Posterior vena cava (tissue), 2 donors: Measurements from ENCODE around the gene FOXK1. TPM values are rescaled to one million over a fixed set of nuclear protein-coding genes. Genes with fewer than 3 reads are reported as not detected.
"Not testable (repeated sequence)": the region's sequence is repeated elsewhere in the genome, so short reads cannot be mapped to it uniquely, and the experiment has no call there.

Experiments
- DNase-seq: peaks from one replicate; pipeline ENCODE4 v3.0.0-alpha.2; 2020; ENCODE audit warnings: low spot score
- intact Hi-C, 2 donors: fragments of 100-400 bp; cut with DNase I; formaldehyde crosslinking; loops; one replicate each; pipeline versions ENCODE4 v1.14.1 to v1.14.2; 2022 to 2023
- total RNA-seq, 2 donors: library from RNA; stranded (reverse); fragmentation: NEBNext Ultra II Directional; extraction: Animal tissue kit (Norgen Biotek cat#: 25700); gene quantifications; one replicate each; pipeline ENCODE4 v1.2.1, GENCODE V29; 2021
- donor health status: DM: yes; HTN: yes; CAD: no.
- donor health status: DM: yes; HTN: yes; CAD: no.

The FOXK1 gene
- total RNA-seq, 2 donors from 2014 or later: 30.5 to 32.3 TPM

DNA sequence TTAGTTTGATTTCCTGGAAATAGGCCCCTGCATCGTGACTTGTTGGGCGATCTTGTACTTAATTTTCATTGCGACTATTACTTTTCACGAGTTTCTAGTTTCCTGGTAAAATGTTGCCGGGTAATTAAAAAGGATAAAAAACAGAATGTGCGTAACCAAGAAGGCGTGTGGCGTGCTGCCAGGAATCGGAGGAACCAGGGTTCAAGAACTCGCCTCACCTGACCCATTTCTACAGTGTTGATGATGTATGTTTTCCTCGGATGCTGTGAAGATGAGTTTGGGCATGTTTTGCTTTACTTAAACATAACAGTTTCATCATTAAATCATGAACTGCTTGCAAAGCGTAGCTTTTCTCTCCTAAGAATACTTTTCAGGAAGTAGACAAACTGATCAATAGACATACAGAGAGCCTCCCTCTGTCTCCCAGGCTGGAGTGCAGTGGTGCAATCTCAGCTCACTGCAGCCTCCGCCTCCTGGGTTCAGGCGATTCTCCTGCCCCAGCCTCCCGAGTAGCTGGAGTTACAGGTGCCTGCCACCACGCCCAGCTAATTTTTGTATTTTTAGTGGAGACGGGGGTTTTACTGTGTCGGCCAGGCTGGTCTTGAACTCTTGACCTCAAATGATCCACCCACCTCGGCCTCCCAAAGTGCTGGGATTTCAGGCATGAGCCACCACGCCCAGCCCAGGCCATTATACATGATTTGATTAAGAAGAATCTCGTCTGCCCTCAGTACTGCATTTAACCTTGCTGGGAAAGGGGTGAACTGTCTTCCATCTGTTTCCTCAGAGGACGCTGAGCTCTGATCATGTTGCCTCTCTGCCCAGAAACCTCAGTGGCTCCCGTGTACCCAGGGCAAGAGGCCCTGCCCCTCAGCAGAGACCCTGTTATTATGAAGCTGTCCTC lies 9.1 kb downstream of the FOXK1 start:
- no peak for DNase-seq
- intact Hi-C loops: no loop called here

DNA sequence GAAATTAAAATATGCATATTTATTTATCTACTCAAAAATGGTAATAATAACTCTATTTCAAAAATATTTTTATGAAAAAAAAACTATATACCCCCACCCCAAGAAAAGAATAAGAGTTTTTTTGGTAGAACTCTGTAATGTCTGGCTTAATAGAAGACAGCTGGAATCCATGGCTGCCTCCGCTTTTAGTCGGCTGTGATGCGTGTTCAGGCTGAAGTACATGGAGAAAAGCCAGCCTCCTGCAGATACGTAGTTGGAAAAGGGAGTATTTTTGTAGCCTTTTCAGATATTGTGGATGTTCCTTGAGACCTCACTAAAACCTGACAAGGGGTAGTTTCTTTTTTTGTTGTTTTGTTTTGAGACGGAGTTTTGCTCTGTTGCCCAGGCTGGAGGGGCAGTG lies 10.0 kb downstream of the FOXK1 start:
- intact Hi-C loops: no loop called here

DNA sequence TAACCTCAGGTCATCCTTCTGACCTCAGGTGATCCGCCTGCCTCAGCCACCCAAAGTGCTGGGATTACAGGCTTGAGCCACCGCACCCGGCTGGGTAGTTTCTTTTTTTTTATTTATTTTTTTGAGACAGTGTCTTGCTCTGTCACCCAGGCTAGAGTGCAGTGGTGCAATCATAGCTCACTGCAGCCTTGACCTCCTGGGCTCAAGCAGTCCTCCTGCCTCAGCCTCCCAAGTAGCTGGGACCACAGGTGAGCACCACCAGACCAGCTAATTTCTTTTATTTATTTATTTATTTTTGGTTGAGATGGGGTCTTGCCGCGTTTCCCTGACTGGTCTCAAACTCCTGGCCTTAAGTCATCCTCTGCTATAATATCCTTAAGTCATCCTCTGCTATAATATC lies 10.5 kb downstream of the FOXK1 start:
- DNase-seq, intact Hi-C loops: not testable (repeated sequence)

More for the DNA sequence above, 10.0 kb downstream of the FOXK1 start:
- DNase-seq: no peak

DNA sequence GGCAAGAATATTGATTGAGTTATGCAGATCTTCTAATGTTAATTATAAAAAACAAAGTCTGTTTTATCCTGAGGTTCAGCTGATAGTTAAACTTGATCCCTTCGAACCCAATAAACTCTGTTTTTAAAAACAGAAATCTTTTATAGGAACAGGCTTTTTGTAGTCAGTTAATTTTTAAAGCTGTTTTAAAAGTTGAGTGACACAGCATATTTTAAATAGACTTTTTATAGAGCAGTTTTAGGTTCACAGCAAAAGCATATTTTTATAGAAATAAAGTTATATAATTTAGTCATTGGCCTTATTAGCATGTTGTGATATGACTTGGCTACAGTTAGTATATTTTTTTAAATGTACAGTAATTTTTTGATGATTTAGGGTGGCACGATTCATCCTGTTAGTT lies 11.1 kb downstream of the FOXK1 start:
- intact Hi-C loops: no loop called here
- no peak for DNase-seq

DNA sequence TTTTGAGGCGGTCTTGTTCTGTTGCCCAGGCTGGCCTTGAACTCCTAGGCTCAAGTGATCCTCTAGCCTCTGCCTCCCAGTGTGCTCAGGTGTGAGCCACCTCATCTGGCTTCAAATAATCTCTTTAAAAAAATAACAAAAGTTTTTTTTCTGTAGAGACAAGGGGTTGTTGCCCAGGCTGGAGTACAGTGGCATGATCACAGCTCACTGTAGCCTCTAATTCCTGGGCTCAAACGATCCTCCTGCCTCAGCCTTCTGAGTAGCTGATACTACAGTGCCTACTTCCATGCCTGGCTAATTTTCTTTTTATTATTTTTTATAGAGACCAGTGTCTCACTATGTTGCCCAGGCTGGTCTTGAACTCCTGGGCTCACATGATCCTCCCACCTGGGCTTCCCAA lies 11.7 kb downstream of the FOXK1 start:
- intact Hi-C loops: no loop called here
- no peak for DNase-seq

DNA sequence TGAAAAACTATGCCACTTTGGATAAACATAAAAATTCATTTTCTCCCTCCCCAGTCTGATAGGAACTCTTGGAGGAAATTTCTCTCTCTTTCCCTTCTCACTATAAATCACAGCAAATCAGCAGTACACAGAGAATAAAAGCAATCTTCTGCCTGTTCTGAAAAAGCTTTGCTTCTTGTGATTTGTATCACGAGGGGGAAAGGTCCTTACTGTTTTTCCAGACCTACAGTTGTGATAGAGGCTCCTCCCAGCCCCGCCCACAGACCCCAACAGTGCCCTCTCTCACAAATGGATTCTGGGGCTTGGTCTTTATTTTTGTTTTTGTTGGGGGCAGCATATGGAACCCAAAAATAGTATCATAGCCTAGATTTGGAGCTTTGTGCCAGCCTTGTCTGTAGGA lies 12.2 kb downstream of the FOXK1 start:
- DNase-seq: no peak
- intact Hi-C loops: no loop called here

DNA sequence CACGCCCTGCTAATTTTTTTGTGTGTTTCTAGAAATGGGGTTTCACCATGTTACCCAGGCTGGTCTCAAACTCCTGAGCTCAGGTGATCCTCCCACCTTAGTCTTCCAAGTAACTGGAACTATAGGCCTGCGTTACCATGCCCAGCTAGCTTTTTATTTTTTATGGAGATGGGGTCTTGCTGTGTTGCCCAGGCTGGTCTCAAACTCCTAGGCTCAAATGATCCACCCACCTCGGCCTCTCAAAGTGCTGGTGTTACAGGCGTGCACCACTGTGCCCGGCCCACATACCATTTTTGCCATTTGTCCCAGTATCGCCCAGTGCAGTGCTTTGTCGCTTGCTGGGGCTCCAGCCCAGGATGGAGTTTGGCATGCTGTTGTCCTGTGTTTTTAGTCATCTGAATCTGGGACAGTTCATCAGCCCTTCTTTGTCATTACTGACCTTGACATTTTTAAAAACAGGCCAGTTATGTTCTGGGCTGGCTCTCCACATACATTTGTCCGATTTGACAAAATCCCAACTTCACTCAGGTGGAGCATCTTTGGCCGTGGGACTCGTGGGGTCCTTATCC lies 16.7 kb downstream of the FOXK1 start:
- no peak for DNase-seq
- intact Hi-C loops: no loop called here

DNA sequence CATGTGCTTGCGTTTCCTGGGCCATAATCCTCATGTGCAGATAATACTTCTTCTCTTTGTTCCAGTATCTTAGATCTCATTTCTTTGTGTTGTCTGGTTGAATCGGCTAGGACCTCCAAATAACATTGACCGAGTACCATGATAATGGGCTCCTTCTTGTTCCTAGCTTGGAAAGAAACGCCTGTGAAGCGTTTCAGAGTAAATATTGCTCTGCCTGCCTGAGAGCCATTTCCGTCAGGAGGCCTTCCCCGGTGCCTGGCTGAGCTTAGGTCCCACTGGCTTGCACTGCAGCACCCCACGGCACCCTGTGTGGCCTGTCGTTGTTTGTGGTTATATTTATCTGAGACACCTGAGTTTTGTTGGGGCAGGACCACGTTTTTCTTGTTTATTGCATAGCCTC lies 17.7 kb downstream of the FOXK1 start:
- intact Hi-C loops: no loop called here
- no peak for DNase-seq

DNA sequence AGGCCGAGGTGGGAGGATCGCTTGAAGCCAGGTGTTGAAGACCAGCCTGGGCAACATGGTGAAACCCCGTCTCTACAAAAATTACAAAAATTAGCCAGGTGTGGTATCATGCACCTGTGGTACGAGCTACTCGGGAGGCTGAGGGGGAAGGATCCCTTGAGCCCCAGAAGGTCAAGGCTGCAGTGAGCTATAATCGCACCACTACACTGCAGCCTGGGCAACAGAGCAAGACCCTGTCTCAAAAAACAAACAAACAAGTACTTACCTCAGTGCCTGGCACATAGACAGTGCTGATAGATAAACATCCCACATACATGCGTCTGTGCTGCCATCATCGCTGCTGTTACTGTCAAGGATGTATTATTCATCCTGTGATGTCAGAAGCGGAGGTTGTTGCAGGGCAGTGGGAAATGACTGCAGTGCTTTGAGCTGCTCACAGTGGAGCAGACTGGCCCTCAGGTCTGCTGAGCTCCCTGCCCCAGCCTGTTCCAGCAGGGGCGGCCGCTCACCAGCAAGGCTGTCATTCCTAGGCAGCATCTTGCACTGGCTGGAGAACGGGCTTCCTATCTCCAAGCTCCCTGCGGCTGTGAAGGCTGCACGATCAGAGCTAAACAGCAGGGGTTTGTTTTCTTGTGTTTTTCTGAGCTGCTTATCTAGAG lies 18.6 kb downstream of the FOXK1 start:
- no peak for DNase-seq
- intact Hi-C loops: no loop called here

DNA sequence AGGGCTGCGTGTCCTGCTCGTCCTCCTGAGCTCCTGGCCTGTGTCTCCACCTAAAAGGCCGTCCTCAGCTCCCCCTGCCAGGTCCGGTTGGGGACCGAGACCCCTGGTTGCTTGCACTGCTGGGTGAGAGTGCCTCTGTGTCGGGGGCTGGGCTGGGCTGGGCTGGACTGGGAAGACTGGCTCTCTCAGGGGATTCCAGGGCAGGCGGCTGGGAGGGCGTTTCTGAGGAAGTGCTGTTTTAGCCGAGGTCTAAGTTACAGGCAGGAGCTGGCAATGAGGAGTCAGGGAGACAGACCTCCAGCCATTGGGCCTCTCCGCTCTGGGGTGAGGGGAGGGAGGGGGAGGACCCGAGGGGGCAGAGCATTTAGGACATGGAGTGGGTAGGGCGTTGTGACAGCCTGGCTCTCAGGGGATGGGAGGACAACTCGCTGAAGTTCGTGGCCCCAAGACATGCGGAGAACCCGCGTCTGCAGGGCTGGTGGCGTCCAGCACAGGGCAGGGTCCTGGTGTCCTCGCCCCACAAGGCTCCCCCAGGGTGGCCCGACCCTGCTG lies 20.9 kb downstream of the FOXK1 start:
- intact Hi-C loops: no loop called here
- DNase-seq: peak; percentile 84

DNA sequence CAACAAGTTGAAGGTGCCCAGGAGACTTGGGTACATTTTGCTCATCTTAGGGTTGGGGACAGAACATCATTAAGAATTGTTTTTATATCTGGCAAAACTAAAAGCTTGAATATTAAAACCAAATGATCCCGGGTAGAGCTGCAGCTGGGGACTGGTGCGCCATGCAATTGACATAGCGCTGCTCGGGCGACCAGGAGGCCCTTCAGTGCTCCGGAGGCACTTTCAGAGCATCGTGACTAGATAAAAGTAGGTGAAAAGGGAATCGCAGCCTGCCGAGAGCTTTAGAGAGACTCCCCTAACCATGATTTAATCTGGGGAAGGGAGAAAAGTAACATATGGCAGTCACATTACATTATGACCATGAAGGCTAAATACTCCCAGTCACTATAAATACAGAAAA lies 21.4 kb downstream of the FOXK1 start:
- intact Hi-C loops: no loop called here
- DNase-seq: peak; percentile 71

DNA sequence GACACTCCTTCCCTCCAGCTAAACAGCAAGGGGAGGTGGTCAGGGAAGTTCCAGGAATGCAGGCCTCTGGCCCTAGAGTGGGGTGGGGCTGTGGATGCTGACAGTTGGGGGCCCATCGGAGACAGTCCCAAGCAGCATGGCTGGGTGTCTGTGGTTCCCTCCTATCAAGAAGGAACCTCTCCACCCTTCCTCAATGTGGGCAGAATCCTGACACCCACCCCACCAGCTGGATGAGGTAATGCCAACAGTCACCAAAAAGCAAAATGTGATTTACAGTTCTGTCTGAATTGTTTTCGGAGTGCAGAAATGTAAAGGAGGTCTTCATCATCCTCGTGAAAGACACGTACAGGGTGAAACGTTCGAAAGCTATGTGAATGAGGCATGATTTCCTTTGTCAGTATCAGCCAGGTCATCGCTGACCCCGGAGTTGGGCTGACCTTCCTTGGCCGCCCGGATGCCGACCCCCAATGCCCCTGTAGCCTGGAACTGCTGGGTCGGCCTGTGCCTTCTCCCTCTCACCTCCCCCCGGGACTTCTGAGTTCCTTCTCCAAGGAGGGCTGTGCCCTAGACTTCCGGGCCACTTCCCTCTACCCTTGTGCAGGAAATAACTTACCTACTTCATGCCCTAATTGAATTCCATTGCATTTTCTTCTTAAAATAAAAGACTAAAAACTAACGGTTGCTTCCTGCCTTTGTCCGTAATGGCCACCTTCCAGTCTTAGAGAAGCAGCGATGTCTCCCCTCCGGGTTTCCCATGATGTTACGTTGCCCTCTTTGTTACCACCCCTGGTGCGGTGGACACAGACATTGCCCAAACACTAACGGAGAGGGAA lies 24.5 kb downstream of the FOXK1 start:
- peak; percentile 73 for DNase-seq
- intact Hi-C loops: no loop called here

DNA sequence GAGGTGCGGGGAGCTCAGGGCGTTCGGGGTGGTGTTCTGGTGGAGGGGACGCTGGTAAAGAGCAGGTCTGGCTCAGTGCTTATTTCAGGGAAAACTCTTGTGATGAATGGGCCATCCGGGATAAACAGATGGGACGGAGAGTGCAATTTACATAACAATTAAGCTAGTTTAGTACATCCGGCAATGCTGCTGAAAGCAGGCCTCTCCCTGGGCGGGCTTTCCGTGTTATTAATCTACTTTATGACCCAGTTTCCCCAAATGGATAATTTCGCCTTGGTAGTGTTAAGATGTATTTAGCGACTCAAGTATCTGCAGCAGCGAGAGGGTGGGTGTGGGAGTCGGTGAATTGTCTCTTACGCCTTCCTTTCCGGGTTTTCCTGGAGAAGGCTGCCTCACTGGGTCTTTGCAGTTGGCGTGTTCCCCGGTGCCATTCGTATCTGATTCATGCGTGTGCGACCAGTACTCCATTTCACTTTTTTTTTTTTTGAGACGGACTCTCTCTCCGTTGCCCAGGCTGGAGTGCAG lies 25.2 kb downstream of the FOXK1 start:
- DNase-seq: peak; percentile 52
- intact Hi-C loops: no loop called here

DNA sequence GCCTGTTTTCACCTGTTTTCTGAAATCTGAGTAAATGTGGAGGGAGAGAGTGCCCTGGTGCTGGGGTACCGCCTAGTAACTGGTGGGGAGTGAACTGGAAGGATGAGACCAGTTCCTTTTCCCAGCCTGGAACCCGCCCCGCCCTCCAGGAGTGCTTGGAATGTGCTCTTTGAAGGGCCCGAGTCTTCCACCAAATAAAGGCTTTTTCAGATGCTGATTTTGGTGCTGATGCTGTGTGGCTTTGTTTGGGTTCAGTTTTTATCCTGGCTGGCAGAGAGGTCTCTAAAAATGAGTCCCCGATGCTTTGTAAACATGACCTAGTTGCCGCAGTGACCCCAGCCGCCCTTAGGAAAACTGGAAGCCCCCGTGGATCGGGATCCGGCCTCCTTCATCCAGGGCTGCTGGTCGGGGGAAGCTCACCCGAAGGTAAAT lies 25.9 kb downstream of the FOXK1 start:
- intact Hi-C loops: no loop called here
- peak; percentile 55 for DNase-seq

DNA sequence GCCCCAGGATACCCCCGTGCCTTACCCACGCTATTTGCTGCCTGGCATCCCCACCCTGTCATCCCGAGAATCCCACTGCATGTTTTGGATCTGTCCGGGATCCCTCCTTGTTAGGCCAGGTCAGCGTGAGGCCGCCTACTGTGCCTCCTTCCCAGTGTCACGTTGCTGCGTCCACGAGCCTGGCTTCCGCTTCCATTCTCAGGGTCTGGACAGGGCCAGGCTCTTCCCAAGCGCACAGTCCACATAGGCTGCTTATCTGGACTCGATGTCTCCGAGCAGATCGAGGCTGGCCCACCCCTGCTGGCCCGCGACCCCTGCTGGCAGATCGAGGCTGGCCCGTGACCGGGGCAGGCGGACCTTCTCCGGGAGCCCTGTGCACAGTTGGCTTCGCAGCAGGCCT lies 27.1 kb downstream of the FOXK1 start:
- DNase-seq: peak; percentile 82
- intact Hi-C loops: no loop called here

DNA sequence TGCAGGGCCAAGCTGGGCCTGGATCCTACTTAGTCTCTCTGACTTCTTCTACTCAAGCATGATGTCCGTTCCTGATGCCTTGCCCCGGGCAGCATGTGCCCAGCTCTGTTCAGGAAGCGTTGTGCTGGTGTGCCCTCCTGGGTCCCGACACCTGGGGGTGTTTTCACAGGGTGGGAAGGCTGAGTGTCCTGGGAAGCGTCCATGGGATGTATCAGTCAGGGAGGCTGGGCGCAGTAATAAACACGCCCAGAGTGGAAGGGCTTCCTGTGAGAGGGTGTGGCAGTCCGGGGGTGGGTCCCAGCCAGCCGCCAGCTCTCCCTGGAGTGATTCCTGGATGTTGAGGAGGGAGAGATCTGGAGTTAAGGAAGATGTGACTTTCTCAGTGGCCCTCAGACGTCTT lies 29.0 kb downstream of the FOXK1 start:
- intact Hi-C loops: no loop called here
- DNase-seq: no peak

DNA sequence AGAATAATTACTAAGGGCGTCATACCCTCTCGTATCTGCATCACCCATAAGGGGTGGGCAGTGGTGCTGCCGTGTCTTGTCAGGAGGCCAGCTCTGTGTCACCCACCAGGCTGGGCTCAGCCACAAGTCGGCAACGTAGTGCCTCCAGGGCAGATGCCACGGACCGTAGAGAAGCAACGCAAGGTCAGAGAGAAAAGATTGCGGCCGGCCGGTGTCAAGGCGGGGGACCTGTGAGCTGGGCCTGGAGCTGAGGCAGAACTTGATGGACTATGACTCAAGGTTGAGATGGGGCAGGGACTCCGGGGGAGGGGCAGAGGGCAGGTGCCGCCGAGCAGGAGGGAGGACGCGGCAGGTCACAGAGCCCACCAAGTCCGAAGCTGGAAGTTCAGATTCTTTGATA lies 29.5 kb downstream of the FOXK1 start:
- intact Hi-C loops: no loop called here
- no peak for DNase-seq

DNA sequence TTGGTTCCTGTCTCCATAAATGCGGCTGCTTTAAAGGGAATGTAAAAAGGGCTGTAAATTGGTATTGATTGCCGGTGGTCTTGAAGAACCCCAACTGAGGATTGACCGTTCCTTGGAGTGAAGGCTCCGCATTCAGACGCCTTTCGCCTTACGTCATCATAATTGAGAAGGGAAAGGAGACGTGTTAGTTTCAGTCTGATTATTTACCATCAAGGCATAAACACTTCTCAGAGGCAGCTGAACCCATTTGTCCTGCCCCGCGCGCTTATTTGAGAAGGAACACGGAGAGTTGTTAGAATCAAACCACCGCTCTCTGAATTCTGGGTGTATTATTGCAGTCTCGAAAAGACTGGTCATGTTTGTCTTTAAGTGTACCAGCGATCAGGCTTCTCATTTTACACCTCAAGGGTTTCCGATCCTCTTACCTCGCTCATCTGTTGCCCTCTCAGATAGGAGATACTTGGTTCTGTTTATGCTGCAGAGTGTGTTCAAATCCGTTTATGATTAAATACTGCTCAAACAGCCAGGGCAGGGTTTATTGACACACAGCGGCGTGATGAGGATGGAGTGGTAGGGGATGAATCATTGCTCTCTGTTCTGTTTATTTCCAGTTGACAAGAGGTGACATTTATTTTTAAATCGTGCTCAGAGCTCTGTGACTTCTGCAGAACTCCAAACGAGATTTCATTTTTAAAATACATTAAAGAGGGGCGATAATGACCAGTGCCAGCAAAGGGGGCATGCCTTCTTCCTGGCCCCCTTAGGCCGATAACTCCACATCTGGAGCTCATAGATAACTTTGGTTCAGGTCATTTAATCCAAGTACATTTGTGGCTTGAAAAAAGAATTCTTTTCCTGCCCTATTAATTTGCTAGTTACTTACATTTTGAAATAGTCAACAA lies 30.4 kb downstream of the FOXK1 start:
- DNase-seq: no peak
- intact Hi-C loops: no loop called here
